HG03039 (cell line): ENCODE results near the gene BLOC1S6.
A peak's percentile ranks its signal among the peaks of the same experiment; 100 is the strongest.

ENCODE experiments used
- ATAC-seq: cut with Tn5 transposase; IDR thresholded peaks from one replicate; pipeline ENCODE4 v1.9.1; 2021; ENCODE audit warnings: mild to moderate bottlenecking, moderate library complexity; ENCODE audit not compliant: unreplicated experiment

Gene BLOC1S6

GRCh38 chr15:45587095-45587862, at the start of gene BLOC1S6:
TSS of gene BLOC1S6 (plus strand) at chr15:45587379. CDS start at chr15:45587444, 65 bp downstream.
- peak; percentile 73 for ATAC-seq

- no peak for ATAC-seq
These were observed 47.5 kb upstream of the BLOC1S6 start for GRCh38 chr15:45539680-45540079.

GRCh38 chr15:45540531-45540930, 46.6 kb upstream of the BLOC1S6 start:
- ATAC-seq: no peak

GRCh38 chr15:45543051-45543450, 44.1 kb upstream of the BLOC1S6 start:
- ATAC-seq: no peak

- no peak for ATAC-seq
These were observed 42.7 kb upstream of the BLOC1S6 start for GRCh38 chr15:45544266-45545023.

- no peak for ATAC-seq
These were observed 40.4 kb upstream of the BLOC1S6 start for GRCh38 chr15:45546789-45547188.

GRCh38 chr15:45548753-45549520, 38.2 kb upstream of the BLOC1S6 start:
- no peak for ATAC-seq

- no peak for ATAC-seq
These were observed 37.5 kb upstream of the BLOC1S6 start for GRCh38 chr15:45549541-45550220.

GRCh38 chr15:45550436-45550835, 36.7 kb upstream of the BLOC1S6 start:
- no peak for ATAC-seq

- ATAC-seq: no peak
These were observed 35.5 kb upstream of the BLOC1S6 start for GRCh38 chr15:45551676-45552075.

- no peak for ATAC-seq
These were observed 31.1 kb upstream of the BLOC1S6 start for GRCh38 chr15:45555934-45556608.

GRCh38 chr15:45572617-45573016, 14.6 kb upstream of the BLOC1S6 start:
- no peak for ATAC-seq

- no peak for ATAC-seq
These were observed 13.1 kb upstream of the BLOC1S6 start for GRCh38 chr15:45573961-45574629.

- no peak for ATAC-seq
These were observed 5.3 kb upstream of the BLOC1S6 start for GRCh38 chr15:45581919-45582318.

GRCh38 chr15:45583731-45584639, 3.2 kb upstream of the BLOC1S6 start:
- no peak for ATAC-seq

GRCh38 chr15:45585069-45585791, 1.9 kb upstream of the BLOC1S6 start:
- no peak for ATAC-seq

- ATAC-seq: no peak
These were observed 1.1 kb upstream of the BLOC1S6 start for GRCh38 chr15:45586125-45586524.

GRCh38 chr15:45586601-45587094, 531 bp upstream of the BLOC1S6 start:
- ATAC-seq: peak; percentile 1
